ENCODE data around the gene CFAP58.

- no peak for TF ChIP-seq CTCF (IDR thresholded peaks at IDR 0.05)
- TF ChIP-seq ZFX (IDR thresholded peaks at IDR 0.05; ENCODE audit: borderline replicate concordance), result no peak
Observed at GRCh38 chr10:104324931-104325330, 28.7 kb upstream of the CFAP58 start.
